ENCODE measurements around the gene ADGRB3. TPM values are rescaled to one million over a fixed set of nuclear protein-coding genes. Genes with fewer than 3 reads are reported as not detected.

The ADGRB3 gene
- total RNA-seq, 1 experiment from 2014 or later, result 0.09 TPM

- no TSS peak for BruUV-seq (replicated peaks)
- CTCF ChIA-PET, result no interaction called here
- intact Hi-C loops (cut with micrococcal nuclease; ENCODE audit: unreplicated experiment), result no loop called here
- Mint-ChIP-seq H3K4me1 (ENCODE audit: low read depth, unreplicated experiment) (no peaks in the 10 kb centered on the region), H3K27ac (ENCODE audit: unreplicated experiment) (no peak overlapping the region), H3K36me3 (ENCODE audit: insufficient read depth, unreplicated experiment) (no peaks in the 10 kb centered on the region), H3K9me3 (ENCODE audit: low read depth, unreplicated experiment) (no peaks in the 10 kb centered on the region), H3K27me3 (ENCODE audit: unreplicated experiment) (no peaks in the 10 kb centered on the region), H3K4me3 (ENCODE audit: low read depth, unreplicated experiment) (no peak overlapping the region)
- no peak for DNase-seq
- TF ChIP-seq, protein P1, sequence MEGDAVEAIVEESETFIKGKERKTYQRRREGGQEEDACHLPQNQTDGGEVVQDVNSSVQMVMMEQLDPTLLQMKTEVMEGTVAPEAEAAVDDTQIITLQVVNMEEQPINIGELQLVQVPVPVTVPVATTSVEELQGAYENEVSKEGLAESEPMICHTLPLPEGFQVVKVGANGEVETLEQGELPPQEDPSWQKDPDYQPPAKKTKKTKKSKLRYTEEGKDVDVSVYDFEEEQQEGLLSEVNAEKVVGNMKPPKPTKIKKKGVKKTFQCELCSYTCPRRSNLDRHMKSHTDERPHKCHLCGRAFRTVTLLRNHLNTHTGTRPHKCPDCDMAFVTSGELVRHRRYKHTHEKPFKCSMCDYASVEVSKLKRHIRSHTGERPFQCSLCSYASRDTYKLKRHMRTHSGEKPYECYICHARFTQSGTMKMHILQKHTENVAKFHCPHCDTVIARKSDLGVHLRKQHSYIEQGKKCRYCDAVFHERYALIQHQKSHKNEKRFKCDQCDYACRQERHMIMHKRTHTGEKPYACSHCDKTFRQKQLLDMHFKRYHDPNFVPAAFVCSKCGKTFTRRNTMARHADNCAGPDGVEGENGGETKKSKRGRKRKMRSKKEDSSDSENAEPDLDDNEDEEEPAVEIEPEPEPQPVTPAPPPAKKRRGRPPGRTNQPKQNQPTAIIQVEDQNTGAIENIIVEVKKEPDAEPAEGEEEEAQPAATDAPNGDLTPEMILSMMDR (IDR thresholded peaks at IDR 0.05; ENCODE audit: unreplicated experiment), result no peak
Measured at GRCh38 chr6:68711386-68712000, 76.4 kb downstream of the ADGRB3 start.

DNA sequence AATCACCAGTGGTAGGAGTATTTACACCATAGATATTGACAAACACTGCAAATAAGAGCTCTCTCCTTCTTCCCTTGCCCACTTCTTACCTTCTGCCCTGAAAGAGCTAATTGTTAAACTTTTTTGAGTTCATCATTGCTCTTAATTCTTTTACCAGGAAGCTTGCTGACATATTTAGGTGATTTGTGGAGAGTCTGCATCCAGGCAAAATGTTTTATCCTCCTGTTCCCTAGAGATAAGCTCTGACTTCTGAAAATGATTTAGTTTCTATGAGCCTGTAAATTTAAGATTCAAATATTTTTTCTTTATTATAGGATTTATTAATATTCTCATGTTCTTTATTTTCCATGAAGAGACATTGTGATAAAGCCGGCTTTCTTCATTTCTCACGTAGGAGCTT, 81.5 kb downstream of the ADGRB3 start:
- DNase-seq, result no peak
- H3K4me3 Mint-ChIP-seq (ENCODE audit: low read depth, unreplicated experiment), result no peak overlapping the region
- no TSS peak for BruUV-seq (replicated peaks)
- H3K4me1 Mint-ChIP-seq (ENCODE audit: low read depth, unreplicated experiment), result no peaks in the 10 kb centered on the region
- CTCF ChIA-PET, result no interaction called here
- TF ChIP-seq, protein P1 (IDR thresholded peaks at IDR 0.05; ENCODE audit: unreplicated experiment), result no peak
- no peak overlapping the region for H3K27ac Mint-ChIP-seq (ENCODE audit: unreplicated experiment)
- H3K27me3 Mint-ChIP-seq (ENCODE audit: unreplicated experiment), result no peaks in the 10 kb centered on the region
- no peaks in the 10 kb centered on the region for H3K9me3 Mint-ChIP-seq (ENCODE audit: low read depth, unreplicated experiment)
- intact Hi-C loops (cut with micrococcal nuclease; ENCODE audit: unreplicated experiment), result no loop called here
- no peaks in the 10 kb centered on the region for H3K36me3 Mint-ChIP-seq (ENCODE audit: insufficient read depth, unreplicated experiment)

DNA sequence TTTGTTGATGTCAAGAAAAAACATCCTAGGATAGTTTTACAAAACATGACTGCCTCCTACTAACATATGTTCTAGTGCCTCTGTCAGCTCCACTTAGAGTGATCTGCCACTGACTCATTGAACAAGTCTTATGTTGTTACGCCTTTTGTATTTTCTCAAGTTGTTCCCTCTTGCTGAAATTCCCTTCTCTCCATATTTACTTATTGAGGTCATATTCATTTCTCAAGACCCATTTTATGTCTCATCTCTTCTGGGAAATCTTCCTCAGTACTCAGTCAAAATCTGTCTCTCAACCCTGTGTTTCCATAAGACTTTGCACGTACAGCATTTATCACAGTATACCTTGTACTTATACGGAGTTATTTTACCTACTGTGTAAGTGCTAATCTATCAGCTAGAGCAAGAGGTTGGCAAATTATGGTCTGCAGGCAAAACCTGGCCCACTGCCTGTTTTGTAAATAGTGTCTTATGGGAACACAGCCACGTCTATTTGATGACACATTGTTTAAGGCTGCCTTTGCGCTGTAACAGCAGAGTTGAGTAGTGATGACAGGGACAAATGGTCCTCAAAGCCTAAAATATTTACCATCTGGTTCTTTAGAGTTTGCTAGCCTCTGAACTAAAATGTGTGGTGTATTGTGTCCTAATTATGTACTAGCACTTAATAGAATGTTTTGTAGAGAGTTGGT, 83.4 kb downstream of the ADGRB3 start:
- H3K9me3 Mint-ChIP-seq (ENCODE audit: low read depth, unreplicated experiment), result no peaks in the 10 kb centered on the region
- no peak overlapping the region for H3K4me3 Mint-ChIP-seq (ENCODE audit: low read depth, unreplicated experiment)
- H3K36me3 Mint-ChIP-seq (ENCODE audit: insufficient read depth, unreplicated experiment), result no peaks in the 10 kb centered on the region
- no peak overlapping the region for H3K27ac Mint-ChIP-seq (ENCODE audit: unreplicated experiment)
- intact Hi-C loops (cut with micrococcal nuclease; ENCODE audit: unreplicated experiment), result no loop called here
- no peaks in the 10 kb centered on the region for H3K27me3 Mint-ChIP-seq (ENCODE audit: unreplicated experiment)
- CTCF ChIA-PET, result no interaction called here
- no peaks in the 10 kb centered on the region for H3K4me1 Mint-ChIP-seq (ENCODE audit: low read depth, unreplicated experiment)
- DNase-seq, result no peak
- TF ChIP-seq, protein P1 (IDR thresholded peaks at IDR 0.05; ENCODE audit: unreplicated experiment), result no peak
- BruUV-seq (replicated peaks), result no TSS peak

DNA sequence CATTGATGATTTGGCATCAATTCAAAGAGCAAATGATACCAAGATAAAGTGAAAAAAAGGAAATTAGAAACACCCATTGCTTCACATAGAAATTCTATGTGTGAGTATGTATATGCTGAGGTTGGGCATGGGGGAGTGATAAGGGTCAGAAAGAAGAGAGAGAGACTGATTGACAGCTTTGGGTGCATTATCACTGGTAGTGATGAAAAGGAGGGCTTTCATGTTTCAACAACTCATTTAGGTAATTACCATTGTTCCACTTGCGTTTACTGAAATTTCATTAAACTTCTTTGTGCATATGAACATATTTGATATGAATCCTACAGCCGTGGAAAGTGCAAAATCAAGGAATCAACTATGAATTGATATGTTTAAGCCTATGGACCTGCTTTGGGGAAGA, 84.7 kb downstream of the ADGRB3 start:
- TF ChIP-seq, protein P1 (IDR thresholded peaks at IDR 0.05; ENCODE audit: unreplicated experiment), result no peak
- BruUV-seq (replicated peaks), result no TSS peak
- CTCF ChIA-PET, result no interaction called here
- H3K36me3 Mint-ChIP-seq (ENCODE audit: insufficient read depth, unreplicated experiment), result no peaks in the 10 kb centered on the region
- H3K27ac Mint-ChIP-seq (ENCODE audit: unreplicated experiment), result no peak overlapping the region
- H3K27me3 Mint-ChIP-seq (ENCODE audit: unreplicated experiment), result no peaks in the 10 kb centered on the region
- no peak overlapping the region for H3K4me3 Mint-ChIP-seq (ENCODE audit: low read depth, unreplicated experiment)
- H3K9me3 Mint-ChIP-seq (ENCODE audit: low read depth, unreplicated experiment), result no peaks in the 10 kb centered on the region
- H3K4me1 Mint-ChIP-seq (ENCODE audit: low read depth, unreplicated experiment), result no peaks in the 10 kb centered on the region
- DNase-seq, result no peak
- intact Hi-C loops (cut with micrococcal nuclease; ENCODE audit: unreplicated experiment), result no loop called here

All from Calu3 (cell line).